ENCODE data around the gene SMIM13.

Gene SMIM13
- 15.5 to 22.6 (median 20.6) reads per million in 4 experiments for total RNA-seq

DNA sequence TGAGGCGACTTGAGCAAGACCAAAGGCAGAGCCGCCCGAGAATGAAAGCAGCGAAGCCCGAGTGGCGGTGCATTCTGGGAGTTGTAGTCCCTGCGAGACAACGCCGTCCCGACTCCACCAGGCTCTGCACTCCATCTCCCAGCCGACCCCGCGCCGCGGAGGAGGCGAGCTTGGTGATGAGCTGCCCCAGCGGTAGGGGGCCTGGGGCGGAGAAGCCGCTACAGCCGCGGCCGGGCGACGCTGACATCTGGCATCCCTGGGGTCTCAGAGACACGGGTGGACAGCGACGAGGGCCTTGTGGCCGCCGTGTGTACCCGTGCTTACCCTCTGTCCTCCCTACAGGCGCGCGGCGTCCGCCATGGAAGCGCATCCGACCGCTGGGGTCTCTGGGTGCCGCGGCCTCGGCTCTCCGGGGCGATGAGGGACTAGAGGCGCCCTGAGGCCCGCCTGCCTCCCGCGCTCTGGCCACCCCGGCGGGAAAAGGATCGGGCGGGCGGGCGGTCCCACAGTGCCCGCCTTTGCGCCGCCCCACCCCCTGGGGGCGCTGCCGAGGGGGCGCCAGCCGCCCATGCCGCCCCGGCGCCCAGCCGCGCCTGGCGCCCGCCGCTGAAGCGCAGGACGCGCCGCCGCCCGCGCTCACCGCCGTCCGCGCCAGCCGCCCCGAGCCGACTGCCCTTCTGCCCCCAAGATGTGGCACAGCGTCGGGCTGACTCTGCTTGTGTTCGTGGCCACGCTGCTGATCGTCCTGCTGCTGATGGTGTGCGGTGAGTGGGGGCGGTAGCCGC is at the start of gene SMIM13:
SMIM13 (plus strand) TSS at position 209 of the 785 bp plus-strand sequence; CDS start at position 689, 480 bp downstream.
- DNase-seq: peak; percentile 90

GRCh38 chr6:11043961-11044711 is 49.5 kb upstream of the SMIM13 start, which contains the start of gene ELOVL2:
Gene ELOVL2, minus strand, starts transcription at chr6:11044305. Its CDS starts 75 bp downstream, at chr6:11044230.
- DNase-seq: no peak

DNA sequence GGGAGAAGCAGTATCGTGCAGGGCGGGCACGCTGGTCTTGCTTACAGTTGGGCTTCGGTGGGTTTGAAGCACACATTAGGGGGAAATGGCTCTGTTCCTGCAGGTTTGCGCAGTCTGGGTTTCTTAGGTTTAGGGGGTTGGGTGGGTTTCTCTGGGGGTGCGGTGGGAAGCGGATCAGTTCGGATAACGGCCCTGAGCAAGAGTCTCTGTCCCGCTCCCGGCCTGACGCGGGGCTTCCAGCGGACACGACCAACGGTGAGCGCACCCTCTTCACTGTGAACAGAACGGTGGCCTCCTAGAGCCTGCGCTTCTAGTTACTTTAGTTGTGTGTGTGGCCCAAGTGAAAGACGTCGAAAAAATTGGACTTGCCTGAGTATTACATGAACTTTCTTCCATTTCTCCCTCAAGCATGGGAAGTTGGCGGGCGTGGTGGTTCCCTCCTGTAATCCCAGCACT is 48.9 kb upstream of the SMIM13 start:
- DNase-seq: no peak

DNA sequence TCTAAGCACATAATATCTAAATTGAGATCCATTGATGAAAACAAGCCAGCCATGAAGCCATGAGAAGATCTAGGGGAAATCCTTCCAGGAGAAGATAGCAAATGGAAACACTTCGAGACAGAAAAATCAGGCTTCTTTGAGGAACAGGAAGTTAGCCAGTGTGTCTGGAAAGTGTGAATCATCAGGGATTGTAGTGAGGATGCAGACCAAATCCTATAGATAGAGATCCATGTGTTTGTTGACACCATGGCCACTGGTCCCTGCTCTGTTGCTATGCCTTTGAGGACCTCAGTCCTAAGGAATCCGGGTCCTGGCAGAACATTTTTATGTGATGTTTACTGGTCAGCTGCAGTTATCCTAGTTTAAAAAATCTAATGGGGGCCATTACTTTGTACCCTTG is 42.9 kb upstream of the SMIM13 start:
- no peak for DNase-seq

DNA sequence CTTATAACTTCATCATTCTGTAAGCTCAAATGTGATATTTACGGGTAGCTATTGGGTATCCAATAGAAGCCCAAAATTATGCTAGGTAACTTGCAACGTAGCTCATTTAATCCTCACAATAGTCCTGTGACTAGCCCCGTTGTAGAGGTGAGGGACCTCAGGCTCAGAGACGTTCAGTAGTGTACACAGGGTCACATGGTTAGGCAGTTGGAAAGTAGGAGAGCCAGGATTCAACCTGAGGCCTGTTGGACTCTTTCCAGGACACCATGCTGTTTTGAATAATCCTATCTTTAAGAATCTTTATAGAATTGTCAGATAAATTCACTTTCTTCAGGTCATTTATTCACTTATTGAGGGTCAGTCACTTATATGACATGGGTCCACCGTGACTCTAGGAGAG is 40.3 kb upstream of the SMIM13 start:
- DNase-seq: no peak

- no peak for DNase-seq
Measured at GRCh38 chr6:11054722-11055121, 38.9 kb upstream of the SMIM13 start.

DNA sequence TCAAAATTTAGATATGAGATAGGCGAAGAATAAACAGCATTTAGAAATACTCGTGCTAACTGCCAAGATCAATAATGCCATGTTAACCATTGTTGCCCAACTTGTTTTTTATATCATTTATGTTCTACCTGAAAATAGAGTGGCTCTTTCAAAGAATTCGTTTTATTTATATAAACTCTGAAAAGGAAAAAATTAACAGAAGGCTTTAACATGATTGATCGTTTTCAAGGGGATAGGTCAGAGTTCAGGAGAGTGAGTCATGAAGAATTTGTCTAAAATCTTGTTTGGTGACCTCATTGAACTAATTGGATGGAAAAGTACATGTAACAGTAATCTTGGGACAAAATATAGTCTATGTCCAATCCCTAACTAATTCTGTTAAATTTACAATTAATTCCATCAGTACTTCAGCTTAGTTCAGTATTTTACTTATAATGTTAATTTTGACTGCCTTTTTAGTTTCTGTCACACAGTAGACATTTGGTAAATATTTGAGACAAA is 38.5 kb upstream of the SMIM13 start:
- no peak for DNase-seq

GRCh38 chr6:11056871-11057270 is 36.8 kb upstream of the SMIM13 start:
- DNase-seq: no peak

DNA sequence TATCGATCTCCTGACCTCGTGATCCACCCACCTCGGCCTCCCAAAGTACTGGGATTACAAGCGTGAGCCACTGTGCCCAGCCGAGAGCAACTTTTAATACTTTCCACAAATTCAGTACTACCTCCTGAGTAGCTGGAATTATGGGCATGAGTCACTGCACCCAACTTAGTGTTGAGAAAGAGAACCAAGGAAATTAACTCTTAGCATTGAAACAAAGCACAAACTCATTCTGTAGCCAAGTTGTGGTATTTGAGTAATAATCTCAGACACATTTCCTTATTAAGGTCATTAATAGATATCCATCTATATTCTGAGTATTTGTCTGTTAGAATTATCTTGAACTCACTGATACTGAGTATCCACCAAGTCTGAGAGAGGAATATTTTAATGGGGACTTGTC is 35.2 kb upstream of the SMIM13 start:
- DNase-seq: no peak

- DNase-seq: no peak
Measured at GRCh38 chr6:11062083-11062482, 31.6 kb upstream of the SMIM13 start.

- DNase-seq: no peak
Measured at GRCh38 chr6:11062715-11063114, 30.9 kb upstream of the SMIM13 start.

GRCh38 chr6:11064836-11065235 is 28.8 kb upstream of the SMIM13 start:
- DNase-seq: no peak

DNA sequence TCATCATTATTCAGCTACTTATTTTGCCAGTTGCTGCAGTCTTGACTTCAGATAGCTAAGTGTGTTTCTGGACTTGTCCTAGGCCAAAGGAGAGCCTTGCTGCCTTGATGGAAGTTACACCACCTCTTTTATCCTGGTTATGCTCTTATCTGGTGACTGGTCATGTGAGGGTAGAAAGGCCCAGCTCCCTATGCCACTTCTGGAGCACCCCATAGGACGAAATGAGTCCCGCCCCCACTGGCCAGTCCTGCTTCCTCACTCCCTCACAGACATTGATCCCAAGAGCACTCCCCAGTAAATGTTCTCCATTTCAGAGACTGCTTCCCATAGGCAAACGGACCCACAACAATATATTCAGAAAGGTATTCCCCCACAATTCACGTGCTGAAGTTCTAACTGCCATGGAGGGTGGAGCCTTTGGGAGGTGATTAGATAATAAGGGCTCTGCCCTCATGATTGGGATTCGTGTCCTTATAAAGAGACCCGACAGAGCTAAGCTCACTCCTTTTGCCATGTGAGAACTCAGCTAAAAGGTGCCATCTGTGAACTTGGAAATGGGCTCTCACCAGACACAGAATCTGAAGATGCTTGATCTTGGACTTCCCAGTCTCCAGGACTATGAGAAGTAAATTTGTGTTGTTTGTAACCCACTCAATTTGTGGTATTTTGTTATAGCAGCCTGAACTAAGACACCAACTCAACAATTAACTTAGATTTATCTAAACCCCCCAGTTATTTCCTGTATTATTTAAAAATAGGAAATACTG is 28.0 kb upstream of the SMIM13 start:
- DNase-seq: no peak

DNA sequence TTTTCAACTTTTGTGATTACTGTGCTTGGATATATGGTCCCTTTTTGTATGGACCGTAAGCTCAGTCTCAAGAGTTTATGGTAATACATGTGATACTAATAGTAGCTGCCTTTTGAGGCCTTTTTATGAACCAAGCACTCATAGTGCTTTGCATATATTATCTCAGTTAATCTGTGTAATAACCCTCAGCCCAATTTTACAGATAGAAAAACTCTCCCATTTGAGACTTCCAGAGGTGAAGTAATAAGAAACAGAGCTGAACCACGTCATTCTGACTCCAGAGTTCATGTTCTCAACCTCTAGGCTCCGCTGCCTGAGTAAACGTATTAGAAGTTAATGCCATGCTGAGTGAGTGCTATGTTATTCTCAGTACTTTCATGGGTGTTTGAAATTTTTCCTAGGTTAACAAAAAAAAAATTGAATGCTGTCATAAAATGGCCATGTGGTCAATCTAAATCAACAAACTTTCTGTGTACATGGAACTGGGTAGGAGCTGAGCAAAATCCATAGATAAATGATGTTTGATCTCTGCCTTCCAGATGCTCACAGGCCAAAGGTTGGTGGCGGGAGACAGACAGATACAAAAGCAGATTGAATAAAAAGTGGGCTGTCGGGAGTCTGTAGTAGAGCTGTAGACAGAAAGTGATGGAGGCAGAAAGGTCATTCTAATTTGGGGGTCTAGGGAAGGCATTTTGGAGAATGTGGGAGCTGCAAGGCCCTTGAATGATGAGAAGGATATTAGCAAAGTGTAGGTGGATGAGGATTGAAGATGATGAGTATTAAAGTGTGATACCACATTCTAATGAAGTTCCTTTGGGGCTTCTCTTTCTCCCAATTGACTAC is 26.9 kb upstream of the SMIM13 start:
- DNase-seq: no peak

GRCh38 chr6:11067348-11067747 is 26.3 kb upstream of the SMIM13 start:
- DNase-seq: no peak

GRCh38 chr6:11069760-11070159 is 23.9 kb upstream of the SMIM13 start:
- DNase-seq: no peak

GRCh38 chr6:11072101-11072500 is 21.5 kb upstream of the SMIM13 start:
- no peak for DNase-seq

GRCh38 chr6:11076540-11076939 is 17.1 kb upstream of the SMIM13 start:
- DNase-seq: no peak

- DNase-seq: no peak
Measured at GRCh38 chr6:11078266-11078665, 15.4 kb upstream of the SMIM13 start.

DNA sequence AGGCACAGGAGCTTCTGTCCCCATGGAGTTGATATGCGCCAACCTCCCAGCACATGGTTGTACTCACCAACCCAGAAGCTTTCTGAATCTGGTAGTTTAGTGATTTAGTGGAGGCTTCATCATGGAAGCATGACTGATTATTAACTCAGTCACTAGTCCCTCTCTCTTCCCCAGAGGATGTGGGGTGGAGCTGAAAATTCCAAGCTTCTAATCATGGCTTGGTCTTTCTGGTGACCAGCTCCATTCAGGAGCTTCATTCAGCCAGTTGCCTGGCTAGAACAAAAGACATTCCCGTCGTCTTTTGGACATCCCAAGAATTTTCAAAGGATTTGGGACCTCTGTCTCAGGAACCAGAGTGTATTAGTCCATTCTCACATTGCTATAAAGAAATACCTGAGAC is 13.3 kb upstream of the SMIM13 start:
- no peak for DNase-seq

- no peak for DNase-seq
Measured at GRCh38 chr6:11083491-11083890, 10.1 kb upstream of the SMIM13 start.

DNA sequence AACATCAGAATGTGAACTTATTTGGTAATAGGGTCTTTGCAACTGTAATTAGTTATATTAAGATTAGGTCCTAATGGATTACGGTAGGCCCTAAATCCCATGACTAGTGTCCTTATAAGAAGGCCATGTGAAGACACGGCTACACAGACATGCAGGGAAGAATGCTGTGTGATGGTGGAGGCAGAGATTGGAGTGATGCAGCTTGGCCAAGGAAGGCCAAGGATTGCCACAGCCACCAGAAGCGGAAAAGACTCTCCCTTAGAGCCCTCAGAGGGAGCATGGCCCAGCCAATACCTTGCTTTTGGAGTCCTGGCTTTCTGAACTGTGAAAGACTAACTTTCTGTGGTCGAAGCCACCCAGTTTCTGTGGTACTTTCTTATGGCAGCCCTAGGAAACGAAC is 9.7 kb upstream of the SMIM13 start:
- no peak for DNase-seq

Data from effector CD8-positive, alpha-beta T cell (primary cell).